Tibial artery (tissue), 4 donors: ENCODE results near the gene MCRIP2.

ENCODE experiments used
- DNase-seq, 2 donors: peaks; one replicate each; pipeline ENCODE4 v3.0.0-alpha.2; 2019
- H3K27ac ChIP-seq, 2 donors: fragments of 200-600 bp; sonication (generic) in 1 of 2; 1 replicate in 1 of 2; 2 replicates in 1 of 2; pipeline ENCODE4 v1.5.1; 2018 to 2019; ENCODE audit warnings: mild to moderate bottlenecking in 1 of 2
- H3K27me3 ChIP-seq, 2 donors: fragments of 200-600 bp; sonication (generic) in 1 of 2; one replicate each; pipeline versions ENCODE4 v1.5.1 to v1.6.0; 2016 to 2019
- H3K36me3 ChIP-seq, 3 donors: fragments of 200-600 bp; sonication (generic) in 2 of 3; one replicate each; pipeline ENCODE4 v1.5.1; 2016 to 2019; ENCODE audit warnings: mild to moderate bottlenecking in 2 of 3
- H3K4me1 ChIP-seq, 4 donors: fragments of 200-600 bp; sonication (generic) in 2 of 4; 1 replicate in 3 of 4; 2 replicates in 1 of 4; pipeline ENCODE4 v1.5.1; 2016 to 2019
- H3K4me3 ChIP-seq, 2 donors: fragments of 200-600 bp; sonication (generic) in 1 of 2; 1 replicate in 1 of 2; 2 replicates in 1 of 2; pipeline ENCODE4 v1.5.1; 2018 to 2019; ENCODE audit warnings: mild to moderate bottlenecking in 2 of 2
- H3K9me3 ChIP-seq, 3 donors: fragments of 200-600 bp; sonication (generic) in 1 of 3; one replicate each; pipeline ENCODE4 v1.5.1; 2016 to 2019
- CTCF ChIP-seq, 2 experiments: fragments of 200-600 bp in 1 of 2; fragments of 450-650 bp in 1 of 2; IDR thresholded peaks; one replicate each; pipeline ENCODE4 v1.5.1; 2017 to 2019; ENCODE audit warnings: antibody characterized with exemption in 2 of 2, mild to moderate bottlenecking in 1 of 2, moderate library complexity in 1 of 2
- intact Hi-C: fragments of 100-400 bp; cut with DNase I; formaldehyde crosslinking; loops from one replicate; pipeline ENCODE4 v1.15.0; 2023; ENCODE audit warnings: low total_unique reads

MCRIP2 gene

GRCh38 chr16:638836-639235, 2.8 kb upstream of the MCRIP2 start:
- DNase-seq: no peak
- Histone ChIP-seq H3K27me3 (no peaks in the 10 kb centered on the region), H3K9me3 (no peaks in the 10 kb centered on the region), H3K36me3 (peaks cover 0 to 13% (median 7%) of the 10 kb centered on the region in 3 donors), H3K27ac (no peak overlapping the region), H3K4me1 (peaks cover 5 to 46% (median 37%) of the 10 kb centered on the region in 4 donors), H3K4me3 (no peak overlapping the region)
- no peak for TF ChIP-seq CTCF (IDR thresholded peaks at IDR 0.05)
- intact Hi-C loops: loop anchor here (10.0 kb wide), 1 partner anchor 54 kb away; no protein-coding TSS in a partner anchor

GRCh38 chr16:640614-641013, 1.0 kb upstream of the MCRIP2 start:
- no peak for DNase-seq
- TF ChIP-seq CTCF (IDR thresholded peaks at IDR 0.05): no peak
- no peaks in the 10 kb centered on the region for H3K27me3 ChIP-seq
- H3K36me3 ChIP-seq: no peaks in the 10 kb centered on the region
- peak overlapping the region; percentile 75 to 81 for H3K27ac ChIP-seq
- intact Hi-C loops: no loop called here
- H3K9me3 ChIP-seq: no peaks in the 10 kb centered on the region
- no peak overlapping the region for H3K4me3 ChIP-seq
- peaks cover 5 to 37% (median 25%) of the 10 kb centered on the region in 4 donors for H3K4me1 ChIP-seq

GRCh38 chr16:642189-643049, 791 bp downstream of the MCRIP2 start:
- H3K27me3 ChIP-seq: no peaks in the 10 kb centered on the region
- H3K4me3 ChIP-seq: peak overlapping the region; percentile 67 to 91
- intact Hi-C loops: no loop called here
- H3K4me1 ChIP-seq: peaks cover 5 to 49% (median 22%) of the 10 kb centered on the region in 4 donors
- peak overlapping the region; percentile 75 to 81 for H3K27ac ChIP-seq
- no peaks in the 10 kb centered on the region for H3K9me3 ChIP-seq
- H3K36me3 ChIP-seq: no peaks in the 10 kb centered on the region
- DNase-seq: no peak
- TF ChIP-seq CTCF (IDR thresholded peaks at IDR 0.05): no peak

GRCh38 chr16:643050-643368, 1.4 kb downstream of the MCRIP2 start:
- Histone ChIP-seq H3K9me3 (no peaks in the 10 kb centered on the region), H3K27ac (peak overlapping the region; percentile 75 to 81), H3K27me3 (no peaks in the 10 kb centered on the region), H3K4me1 (peaks cover 5 to 49% (median 24%) of the 10 kb centered on the region in 4 donors), H3K36me3 (no peaks in the 10 kb centered on the region), H3K4me3 (peak overlapping the region in 1 of 2 donors; percentile 91)
- no peak for TF ChIP-seq CTCF (IDR thresholded peaks at IDR 0.05)
- DNase-seq: no peak
- intact Hi-C loops: no loop called here

GRCh38 chr16:644556-644955, 2.9 kb downstream of the MCRIP2 start:
- no peaks in the 10 kb centered on the region for H3K9me3 ChIP-seq
- DNase-seq: no peak
- H3K36me3 ChIP-seq: no peaks in the 10 kb centered on the region
- H3K4me3 ChIP-seq: no peak overlapping the region
- intact Hi-C loops: no loop called here
- H3K27ac ChIP-seq: no peak overlapping the region
- H3K27me3 ChIP-seq: no peaks in the 10 kb centered on the region
- H3K4me1 ChIP-seq: peaks cover 12 to 60% (median 32%) of the 10 kb centered on the region in 4 donors
- TF ChIP-seq CTCF (IDR thresholded peaks at IDR 0.05): no peak
